ENCODE results near the gene WNK1. TPM values are rescaled to one million over a fixed set of nuclear protein-coding genes. Genes with fewer than 3 reads are reported as not detected.

WNK1 gene
- total and polyA plus RNA-seq, 2 donors (not counting 3 experiments of a cell fraction or from before 2014, with no cell fraction given), result 46.3 to 108 TPM

GRCh38 chr12:922285-922684 lies 169.9 kb downstream of the WNK1 start:
- Histone ChIP-seq H3K9me3 (replicated peaks; ENCODE audit: control insufficient read depth, insufficient read depth, low read length) (no peaks in the 10 kb centered on the region), H3K4me2 (ENCODE audit: insufficient read depth, low read length) (no peak overlapping the region), H3K4me3 (replicated peaks in 1 of 3; ENCODE audit: insufficient read depth in 1 of 3, low read depth in 1 of 3, low read length in 3 of 3) (no peak overlapping the region), H3K9me1 (replicated peaks; ENCODE audit: control insufficient read depth, extremely low read depth, insufficient read depth, low read length) (no peaks in the 10 kb centered on the region), H4K20me1 (replicated peaks; ENCODE audit: control insufficient read depth, extremely low read depth, insufficient read depth, low read length) (no peaks in the 10 kb centered on the region), H3K9ac (replicated peaks; ENCODE audit: extremely low read depth, insufficient read depth, low read length) (no peak overlapping the region), H3K4me1 (ENCODE audit: control insufficient read depth, extremely low read depth, insufficient read depth, low read length) (no peaks in the 10 kb centered on the region), H3K79me2 (ENCODE audit: control insufficient read depth, insufficient read depth, low read length) (no peaks in the 10 kb centered on the region), H3K27ac (ENCODE audit: insufficient read depth, low read depth, low read length) (no peak overlapping the region), H3K36me3 (ENCODE audit: control insufficient read depth in 2 of 2, extremely low read depth in 1 of 2, insufficient read depth in 2 of 2, low read length in 2 of 2) (peaks cover 12 to 18% of the 10 kb centered on the region in 2 experiments), H3K27me3 (ENCODE audit: control insufficient read depth in 2 of 2, insufficient read depth in 2 of 2, low read length in 2 of 2) (no peaks in the 10 kb centered on the region), H2AFZ (ENCODE audit: low read depth, low read length) (no peak overlapping the region)
- FAIRE-seq (no peak), DNase-seq (ENCODE audit: low read depth, low spot score) (no peak)
- ChIA-PET POLR2A (no interaction called here), CTCF (interaction anchor here (2.0 kb wide), 1 partner anchor 171 kb away, joined by 7 read pairs; no protein-coding TSS in a partner anchor)
- no peak for TF ChIP-seq MAX (IDR thresholded peaks at IDR 0.05; ENCODE audit: insufficient read depth, insufficient read length)
- no peak for TF ChIP-seq MYC (IDR thresholded peaks at IDR 0.05; ENCODE audit: low read depth, low read length)
- TF ChIP-seq POLR2A (IDR thresholded peaks at IDR 0.05; ENCODE audit: low read depth, low read length), result no peak
- TF ChIP-seq GATA2 (IDR thresholded peaks at IDR 0.05; ENCODE audit: insufficient read depth, insufficient read length, low read depth, low read length), result no peak
- TF ChIP-seq CTCF (IDR thresholded peaks at IDR 0.05; ENCODE audit: extremely low read depth in 1 of 2, insufficient read depth in 1 of 2, low read depth in 1 of 2, low read length in 2 of 2), result no peak
- no TSS peak for BruUV-seq (replicated peaks)
- intact Hi-C loops (cut with micrococcal nuclease) (no loop called here), dilution Hi-C loops (cut with MboI; ENCODE audit: extremely low pct_ligation_motif_present, low sequenced_read_pairs) (no loop called here)

- CTCF ChIA-PET, result interaction anchor here (0.6 kb wide), 1 partner anchor 8 kb away, joined by 3 read pairs; no protein-coding TSS in a partner anchor
- H3K27me3 ChIP-seq (ENCODE audit: control insufficient read depth in 2 of 2, insufficient read depth in 2 of 2, low read length in 2 of 2), result no peaks in the 10 kb centered on the region
- no TSS peak for BruUV-seq (replicated peaks)
Measured at GRCh38 chr12:926641-927040, 174.3 kb downstream of the WNK1 start.

More at GRCh38 chr12:926641-927040, 174.3 kb downstream of the WNK1 start:
- no peak overlapping the region for H3K4me2 ChIP-seq (ENCODE audit: insufficient read depth, low read length)
- no peaks in the 10 kb centered on the region for H4K20me1 ChIP-seq (replicated peaks; ENCODE audit: control insufficient read depth, extremely low read depth, insufficient read depth, low read length)
- FAIRE-seq, result no peak
- no peak overlapping the region for H2AFZ ChIP-seq (ENCODE audit: low read depth, low read length)
- dilution Hi-C loops (cut with MboI; ENCODE audit: extremely low pct_ligation_motif_present, low sequenced_read_pairs), result no loop called here
- no peak for DNase-seq (ENCODE audit: low read depth, low spot score)
- no peaks in the 10 kb centered on the region for H3K9me3 ChIP-seq (replicated peaks; ENCODE audit: control insufficient read depth, insufficient read depth, low read length)
- no peak overlapping the region for H3K4me3 ChIP-seq (replicated peaks in 1 of 3; ENCODE audit: insufficient read depth in 1 of 3, low read depth in 1 of 3, low read length in 3 of 3)
- H3K79me2 ChIP-seq (ENCODE audit: control insufficient read depth, insufficient read depth, low read length), result no peaks in the 10 kb centered on the region
- POLR2A ChIA-PET, result no interaction called here
- no peak overlapping the region for H3K27ac ChIP-seq (ENCODE audit: insufficient read depth, low read depth, low read length)
- no peak overlapping the region for H3K9ac ChIP-seq (replicated peaks; ENCODE audit: extremely low read depth, insufficient read depth, low read length)
- H3K9me1 ChIP-seq (replicated peaks; ENCODE audit: control insufficient read depth, extremely low read depth, insufficient read depth, low read length), result no peaks in the 10 kb centered on the region
- no peak for TF ChIP-seq GATA2 (IDR thresholded peaks at IDR 0.05; ENCODE audit: insufficient read depth, insufficient read length, low read depth, low read length)
- TF ChIP-seq FOS (IDR thresholded peaks at IDR 0.05; ENCODE audit: borderline replicate concordance, insufficient read depth, low read length), result no peak
- TF ChIP-seq MAX (IDR thresholded peaks at IDR 0.05; ENCODE audit: insufficient read depth, insufficient read length), result no peak
- TF ChIP-seq JUN (IDR thresholded peaks at IDR 0.05; ENCODE audit: borderline replicate concordance, insufficient read depth, insufficient read length, low read depth), result no peak
- TF ChIP-seq MYC (IDR thresholded peaks at IDR 0.05; ENCODE audit: low read depth, low read length), result no peak
- no peak for TF ChIP-seq CTCF (IDR thresholded peaks at IDR 0.05; ENCODE audit: extremely low read depth in 1 of 2, insufficient read depth in 1 of 2, low read depth in 1 of 2, low read length in 2 of 2)
- TF ChIP-seq POLR2AphosphoS5 (IDR thresholded peaks at IDR 0.05; ENCODE audit: insufficient read depth, low read depth, low read length), result no peak
- TF ChIP-seq POLR2A (IDR thresholded peaks at IDR 0.05; ENCODE audit: low read depth, low read length), result no peak
- no peak for TF ChIP-seq EZH2 (IDR thresholded peaks at IDR 0.05; ENCODE audit: borderline replicate concordance, low read depth, low read length, severe bottlenecking)
- peaks cover 1% of the 10 kb centered on the region for H3K4me1 ChIP-seq (ENCODE audit: control insufficient read depth, extremely low read depth, insufficient read depth, low read length)
- peaks cover 8 to 23% of the 10 kb centered on the region in 2 experiments for H3K36me3 ChIP-seq (ENCODE audit: control insufficient read depth in 2 of 2, extremely low read depth in 1 of 2, insufficient read depth in 2 of 2, low read length in 2 of 2)
- intact Hi-C loops (cut with micrococcal nuclease), result no loop called here

All from endothelial cell of umbilical vein (primary cell).